Osteoblast (primary cell): ENCODE data around the gene P2RY12. TPM values are rescaled to one million over a fixed set of nuclear protein-coding genes. Genes with fewer than 3 reads are reported as not detected.

Source experiments
- DNase-seq: peaks from one replicate; pipeline ENCODE4 v3.0.0; 2011; ENCODE audit warnings: low spot score, mixed read lengths; ENCODE audit not compliant: insufficient read length; ENCODE audit errors: missing footprints
- H2AFZ ChIP-seq: 2 replicates; pipeline ENCODE4 v1.6.0; 2011; ENCODE audit warnings: mild to moderate bottlenecking, low read length
- H3K27ac ChIP-seq: 2 replicates; pipeline ENCODE4 v1.5.1; 2011; ENCODE audit warnings: mild to moderate bottlenecking, low read depth, low read length, moderate library complexity
- H3K27me3 ChIP-seq: 2 replicates; pipeline ENCODE4 v1.6.0; 2012; ENCODE audit warnings: mild to moderate bottlenecking, control low read depth, inconsistent platforms, low read length, moderate library complexity; ENCODE audit not compliant: insufficient read depth
- H3K36me3 ChIP-seq: 2 replicates; pipeline ENCODE4 v1.5.1; 2011; ENCODE audit warnings: mild to moderate bottlenecking, low read length, control low read depth, moderate library complexity; ENCODE audit not compliant: insufficient read depth
- H3K4me1 ChIP-seq: 2 replicates; pipeline ENCODE4 v1.5.1; 2011; ENCODE audit warnings: mild to moderate bottlenecking, low read length, control low read depth, moderate library complexity; ENCODE audit not compliant: insufficient read depth
- H3K4me2 ChIP-seq: 2 replicates; pipeline ENCODE4 v1.6.0; 2011; ENCODE audit warnings: mild to moderate bottlenecking, low read length; ENCODE audit not compliant: insufficient read depth
- H3K4me3 ChIP-seq: fragments of 200-600 bp; sonication (generic); 3 replicates; pipeline ENCODE4 v1.5.1; 2012; ENCODE audit warnings: mild to moderate bottlenecking, low read length, inconsistent platforms; ENCODE audit not compliant: insufficient read depth
- H3K79me2 ChIP-seq: 2 replicates; pipeline ENCODE4 v1.6.0; 2012; ENCODE audit warnings: mild to moderate bottlenecking, low read length, control low read depth, inconsistent platforms; ENCODE audit not compliant: insufficient read depth
- H3K9me3 ChIP-seq: 2 replicates; pipeline ENCODE4 v1.5.1; 2011; ENCODE audit warnings: low read depth, low read length, control low read depth
- H4K20me1 ChIP-seq: 2 replicates; pipeline ENCODE4 v1.6.0; 2012; ENCODE audit warnings: mild to moderate bottlenecking, low read length, control low read depth; ENCODE audit not compliant: insufficient read depth
- CTCF ChIP-seq: IDR thresholded peaks from 2 replicates; pipeline ENCODE4 v1.5.1; 2011; ENCODE audit warnings: mild to moderate bottlenecking, low read depth, low read length, moderate library complexity; ENCODE audit errors: extremely low read depth
- total RNA-seq: library from RNA; depleted of rRNA; stranded (reverse); fragments of >200 nt; gene quantifications from 2 replicates; pipeline ENCODE4 v1.2.3, GENCODE V29; 2012

P2RY12 gene
- total RNA-seq, 1 donor = not detected

- Histone ChIP-seq H2AFZ (no peak overlapping the region), H3K36me3 (no peaks in the 10 kb centered on the region), H3K4me3 (no peak overlapping the region), H3K27me3 (no peaks in the 10 kb centered on the region), H3K4me1 (no peaks in the 10 kb centered on the region), H3K79me2 (no peaks in the 10 kb centered on the region), H4K20me1 (no peaks in the 10 kb centered on the region), H3K27ac (no peak overlapping the region), H3K4me2 (no peak overlapping the region), H3K9me3 (no peaks in the 10 kb centered on the region)
- no peak for TF ChIP-seq CTCF
- no peak for DNase-seq
Observed at GRCh38 chr3:151330379-151330778, 54.2 kb downstream of the P2RY12 start.

GRCh38 chr3:151329363-151329762 lies 55.2 kb downstream of the P2RY12 start, which contains the start of gene P2RY13:
P2RY13 (minus strand) TSS chr3:151329549; CDS start chr3:151329528, 21 bp downstream.
- Histone ChIP-seq H2AFZ (peak within 1 kb of the TSS; percentile 28), H3K4me3 (no peak within 1 kb of the TSS)

GRCh38 chr3:151328298-151328995 lies 56.1 kb downstream of the P2RY12 start:
- H3K4me1 ChIP-seq = no peaks in the 10 kb centered on the region
- peak overlapping the region; percentile 64 for H3K4me2 ChIP-seq
- no peaks in the 10 kb centered on the region for H3K36me3 ChIP-seq
- no peak for TF ChIP-seq CTCF
- H4K20me1 ChIP-seq = no peaks in the 10 kb centered on the region
- no peak overlapping the region for H3K4me3 ChIP-seq
- no peaks in the 10 kb centered on the region for H3K79me2 ChIP-seq
- H3K27me3 ChIP-seq = no peaks in the 10 kb centered on the region
- no peak for DNase-seq
- peak overlapping the region; percentile 28 for H2AFZ ChIP-seq
- H3K27ac ChIP-seq = no peak overlapping the region
- no peaks in the 10 kb centered on the region for H3K9me3 ChIP-seq

More at GRCh38 chr3:151329363-151329762, 55.2 kb downstream of the P2RY12 start, which contains the start of gene P2RY13:
- TF ChIP-seq CTCF = no peak
- no peak for DNase-seq
- no peaks in the 10 kb centered on the region for H3K79me2 ChIP-seq
- H3K27me3 ChIP-seq = no peaks in the 10 kb centered on the region
- H3K9me3 ChIP-seq = no peaks in the 10 kb centered on the region
- no peaks in the 10 kb centered on the region for H4K20me1 ChIP-seq
- H3K4me1 ChIP-seq = no peaks in the 10 kb centered on the region
- H3K36me3 ChIP-seq = no peaks in the 10 kb centered on the region
- no peak within 1 kb of the TSS for H3K27ac ChIP-seq
- H3K4me2 ChIP-seq = peak within 1 kb of the TSS; percentile 64

- H3K79me2 ChIP-seq = no peaks in the 10 kb centered on the region
- TF ChIP-seq CTCF = peak; percentile 73
- no peaks in the 10 kb centered on the region for H3K4me1 ChIP-seq
- H3K4me2 ChIP-seq = peak overlapping the region; percentile 57
- H3K27ac ChIP-seq = no peak overlapping the region
- H2AFZ ChIP-seq = no peak overlapping the region
- no peaks in the 10 kb centered on the region for H4K20me1 ChIP-seq
- H3K36me3 ChIP-seq = no peaks in the 10 kb centered on the region
- H3K4me3 ChIP-seq = no peak overlapping the region
- peak; percentile 30 for DNase-seq
- no peaks in the 10 kb centered on the region for H3K27me3 ChIP-seq
- H3K9me3 ChIP-seq = no peaks in the 10 kb centered on the region
Observed at GRCh38 chr3:151327571-151328198, 56.9 kb downstream of the P2RY12 start.
